Urinary bladder (tissue), 4 donors: Measurements from ENCODE around the gene STX12. TPM values are rescaled to one million over a fixed set of nuclear protein-coding genes. Genes with fewer than 3 reads are reported as not detected.
"Not testable (repeated sequence)": the region's sequence is repeated elsewhere in the genome, so short reads cannot be mapped to it uniquely, and the experiment has no call there.

ENCODE experiments used
- DNase-seq: peaks from one replicate; pipeline ENCODE4 v3.0.0-alpha.2; 2015; ENCODE audit errors: extremely low spot score
- H3K27ac ChIP-seq: one replicate; pipeline ENCODE4 v1.5.1; 2013; ENCODE audit warnings: low read depth, mild to moderate bottlenecking, moderate library complexity
- H3K36me3 ChIP-seq: one replicate; pipeline ENCODE4 v1.6.1; 2013; ENCODE audit warnings: mild to moderate bottlenecking, moderate library complexity; ENCODE audit not compliant: insufficient read depth
- H3K4me1 ChIP-seq: one replicate; pipeline ENCODE4 v1.6.1; 2013; ENCODE audit warnings: mild to moderate bottlenecking, moderate library complexity; ENCODE audit not compliant: insufficient read depth
- H3K4me3 ChIP-seq: one replicate; pipeline ENCODE4 v1.5.1; 2013; ENCODE audit warnings: low read depth, low read length
- WGBS: extraction: QIAGEN DNeasy Blood & Tissue Kit; methylation state at CpG from one replicate; pipeline ENCODE4 v1.1.7; 2013; 5-methylcytosine and 5-hydroxymethylcytosine counted together
- polyA plus RNA-seq: library from polyadenylated mRNA; stranded (reverse); fragments of 200-250 nt; gene quantifications from one replicate; pipeline ENCODE4 v1.2.3, GENCODE V29; 2013
- total RNA-seq: library from RNA; depleted of rRNA; stranded (reverse); fragments of >200 nt; gene quantifications from one replicate; pipeline ENCODE4 v1.2.3, GENCODE V29; 2014
- donor health status: healthy with polysubstance abuse.
- donor health status: healthy.

STX12 gene
- total and polyA plus RNA-seq, 2 donors = 38.4 to 81.6 TPM

DNA sequence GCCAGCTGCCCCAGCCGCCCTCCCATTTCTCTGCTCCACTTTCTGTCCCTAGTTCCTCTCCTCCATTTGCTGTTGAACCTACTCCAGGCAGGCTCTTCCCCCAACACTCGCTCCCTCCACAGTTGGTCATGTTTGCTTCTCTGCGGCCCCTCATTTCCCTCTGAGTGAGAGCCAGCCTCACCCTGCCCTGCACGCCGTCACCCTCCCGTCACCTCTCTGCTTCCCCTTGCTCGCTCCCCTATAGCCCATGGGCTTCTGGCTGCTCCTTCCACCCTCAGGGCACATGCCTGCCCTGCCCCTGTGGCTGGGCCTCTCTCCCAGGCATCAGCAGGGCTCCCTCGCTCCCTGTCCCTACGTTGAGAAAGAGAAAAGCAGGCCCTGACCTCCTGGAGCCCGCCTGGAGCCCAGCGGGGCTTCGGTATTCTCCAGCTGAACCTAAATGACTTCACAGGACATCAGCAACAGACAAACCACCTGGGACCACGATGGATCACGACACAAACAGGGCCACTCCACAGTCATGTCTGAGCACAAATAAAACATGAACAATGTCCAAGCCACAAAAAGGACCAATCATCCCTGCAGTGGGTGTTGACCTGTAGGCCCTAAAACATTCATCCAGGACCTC is 86.0 kb downstream of the STX12 start:
- no peak for DNase-seq
- no peaks in the 10 kb centered on the region for H3K36me3 ChIP-seq
- no peaks in the 10 kb centered on the region for H3K4me1 ChIP-seq
- H3K27ac ChIP-seq = no peak overlapping the region
- 83% methylated on average over 14 of the region's 14 CpGs for WGBS
- no peak overlapping the region for H3K4me3 ChIP-seq

- H3K4me1 ChIP-seq = no peaks in the 10 kb centered on the region
- H3K4me3 ChIP-seq = no peak overlapping the region
- 93% methylated on average over 10 of the region's 10 CpGs for WGBS
Measured at GRCh38 chr1:27861436-27861835, 88.4 kb downstream of the STX12 start.

DNA sequence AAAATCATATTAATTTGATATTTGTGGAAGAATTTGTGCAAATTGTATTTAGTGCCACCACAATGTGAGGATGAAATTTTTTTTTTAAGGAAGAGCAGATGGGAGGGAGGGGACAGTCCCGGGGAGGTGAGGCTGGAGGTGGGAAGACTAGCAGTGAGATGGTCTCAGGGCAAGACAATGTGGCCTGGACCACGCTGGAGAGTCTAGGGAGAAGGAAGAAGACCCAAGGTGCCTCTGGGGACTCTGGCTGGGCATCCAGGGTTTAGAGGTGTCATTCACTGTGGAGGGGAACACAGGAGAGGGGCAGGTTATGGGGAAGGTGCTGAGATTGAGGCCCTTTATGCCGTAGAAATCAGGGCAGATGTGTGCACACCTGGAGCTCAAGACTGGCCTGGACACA is 89.0 kb downstream of the STX12 start:
- no peak overlapping the region for H3K27ac ChIP-seq
- DNase-seq = no peak
- no peak overlapping the region for H3K4me3 ChIP-seq
- H3K36me3 ChIP-seq = no peaks in the 10 kb centered on the region
- no peaks in the 10 kb centered on the region for H3K4me1 ChIP-seq
- 81% methylated on average over 3 of the region's 3 CpGs for WGBS

More at GRCh38 chr1:27861436-27861835, 88.4 kb downstream of the STX12 start:
- DNase-seq = no peak
- Histone ChIP-seq H3K27ac (no peak overlapping the region), H3K36me3 (no peaks in the 10 kb centered on the region)

DNA sequence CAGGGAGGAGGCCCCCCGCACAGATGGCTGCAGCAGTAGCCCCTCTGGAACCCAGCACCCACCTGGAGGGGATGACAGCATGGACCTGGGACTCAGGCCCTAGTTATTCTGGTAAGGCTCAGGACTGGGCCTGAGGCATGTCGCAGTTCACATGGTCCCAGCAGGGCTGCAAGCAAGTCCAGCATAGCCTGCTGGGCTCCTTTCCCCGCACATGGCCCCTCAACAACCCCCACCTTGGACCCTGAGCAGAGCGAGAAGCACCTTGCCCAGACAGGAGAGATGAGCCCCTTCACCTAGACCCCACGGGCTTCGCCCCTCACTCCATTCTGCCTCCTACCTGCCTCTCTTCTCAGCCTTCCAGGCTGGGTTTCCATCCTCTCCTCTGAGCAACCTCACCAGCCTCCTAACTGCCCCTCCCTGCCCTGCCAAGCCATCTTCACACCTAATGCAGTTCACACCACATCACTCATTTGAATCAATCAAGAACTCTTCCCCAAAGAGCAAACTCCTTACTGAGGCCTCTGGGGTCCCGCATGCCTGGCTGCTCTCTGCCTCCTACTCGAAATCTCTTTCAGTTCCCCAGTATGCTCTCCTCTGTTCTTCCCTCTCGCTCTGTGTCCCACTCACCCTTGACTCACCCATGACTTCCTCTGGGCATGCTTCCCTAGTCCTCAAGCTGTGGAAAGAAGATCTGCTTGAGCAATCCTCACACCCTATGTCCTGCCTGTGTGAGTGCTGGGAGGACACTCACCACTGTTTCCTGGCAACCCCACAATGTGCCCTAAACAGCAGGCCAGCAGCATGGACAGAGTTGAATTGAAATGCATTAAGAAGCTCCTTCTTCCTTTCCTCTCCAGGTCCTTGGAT is 89.9 kb downstream of the STX12 start:
- Histone ChIP-seq H3K27ac (no peak overlapping the region), H3K4me1 (no peaks in the 10 kb centered on the region), H3K4me3 (no peak overlapping the region), H3K36me3 (no peaks in the 10 kb centered on the region)
- no peak for DNase-seq
- WGBS = 87% methylated on average over 9 of the region's 9 CpGs

DNA sequence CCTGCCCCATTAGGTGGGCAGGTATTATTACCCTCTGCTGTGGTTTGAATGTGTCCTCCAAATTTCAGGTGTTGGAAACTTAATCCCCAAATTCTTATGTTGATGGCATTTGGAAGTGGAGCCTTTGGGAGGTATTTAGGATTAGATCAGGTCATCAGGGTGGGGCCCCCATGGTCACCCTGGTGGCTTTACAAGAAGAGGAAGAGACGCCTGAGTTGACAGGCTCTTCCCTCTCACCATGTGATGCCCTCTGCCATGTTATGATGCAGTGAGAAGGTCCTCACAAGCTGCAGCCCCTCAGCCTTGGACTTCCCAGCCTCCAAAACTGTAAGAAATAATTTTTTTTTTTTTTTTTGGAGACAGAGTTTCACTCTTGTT is 90.5 kb downstream of the STX12 start:
- 79% methylated on average over 1 of the region's 1 CpG for WGBS
- Histone ChIP-seq H3K4me3 (no peak overlapping the region), H3K4me1 (no peaks in the 10 kb centered on the region), H3K36me3 (no peaks in the 10 kb centered on the region), H3K27ac (no peak overlapping the region)
- DNase-seq = no peak

DNA sequence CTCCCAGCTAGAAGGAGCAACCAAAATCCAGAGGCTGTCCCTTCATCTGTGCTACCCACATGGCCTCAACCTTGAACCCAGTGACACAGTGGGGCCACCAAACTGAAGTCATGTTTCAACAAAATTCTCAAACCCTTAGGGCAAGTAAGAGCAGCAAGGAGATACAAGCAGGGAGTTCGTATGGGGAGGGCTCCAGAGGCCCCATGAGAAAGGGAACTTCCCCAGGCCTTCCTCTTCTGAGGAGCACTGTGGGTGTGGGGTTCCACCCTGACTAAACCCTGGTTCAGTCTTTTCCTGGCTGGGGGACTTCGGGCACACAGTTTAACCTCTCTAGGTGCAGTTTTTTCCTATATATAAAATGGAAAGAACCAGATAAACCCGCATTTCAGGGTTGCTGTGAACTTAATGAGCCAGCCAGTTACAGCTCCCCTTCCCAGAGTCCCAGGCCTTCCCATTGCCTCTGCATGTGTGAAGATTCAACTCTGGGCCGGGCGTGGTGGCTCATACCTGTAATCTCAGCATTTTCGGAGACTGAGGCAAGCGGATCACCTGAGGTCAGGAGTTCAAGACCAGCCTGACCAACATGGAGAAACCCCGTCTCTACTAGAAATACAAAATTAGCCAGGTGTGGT is 91.4 kb downstream of the STX12 start:
- Histone ChIP-seq H3K4me1 (no peaks in the 10 kb centered on the region), H3K36me3 (no peaks in the 10 kb centered on the region), H3K4me3 (no peak overlapping the region), H3K27ac (no peak overlapping the region)
- no peak for DNase-seq
- 77% methylated on average over 8 of the region's 8 CpGs for WGBS

DNA sequence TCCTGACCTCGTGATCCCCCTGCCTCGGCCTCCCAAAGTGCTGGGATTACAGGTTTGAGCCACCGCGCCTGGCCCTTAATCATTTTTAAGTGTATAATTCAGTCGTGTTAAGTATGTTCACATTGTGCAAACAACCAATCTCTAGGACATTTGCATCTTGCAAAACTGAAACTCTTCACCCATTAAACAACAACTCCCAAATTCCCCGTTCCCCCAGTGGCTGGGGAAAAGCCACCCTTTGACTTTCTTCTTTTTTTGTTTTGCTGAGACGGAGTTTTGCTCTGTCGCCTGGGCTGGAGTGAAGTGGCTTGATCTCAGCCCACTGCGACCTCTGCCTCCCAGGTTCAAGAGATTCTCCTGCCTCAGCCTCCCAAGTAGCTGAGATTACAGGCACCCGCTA is 92.8 kb downstream of the STX12 start:
- DNase-seq = no peak
- Histone ChIP-seq H3K27ac (no peak overlapping the region), H3K4me1 (no peaks in the 10 kb centered on the region), H3K4me3 (no peak overlapping the region), H3K36me3 (no peaks in the 10 kb centered on the region)
- WGBS = 91% methylated on average over 10 of the region's 10 CpGs

DNA sequence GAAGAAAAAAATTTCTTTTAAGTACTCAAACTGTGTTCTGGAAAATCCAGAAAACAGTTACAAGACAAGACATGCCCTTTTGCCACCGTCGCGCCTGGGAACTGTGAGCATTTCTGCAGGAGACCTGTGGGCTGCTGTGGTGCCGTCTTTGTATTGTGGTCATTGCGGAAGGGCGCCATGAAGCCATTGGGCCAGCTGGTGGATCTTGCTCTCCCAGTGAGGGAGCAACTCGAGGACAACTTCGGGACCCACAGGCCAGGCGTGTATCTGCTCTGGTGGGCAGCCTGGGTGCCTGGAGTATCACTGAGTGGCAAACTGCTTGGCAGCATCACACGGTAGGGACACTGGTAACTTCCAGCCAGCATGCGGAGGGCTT is 95.5 kb downstream of the STX12 start:
- DNase-seq = no peak
- Histone ChIP-seq H3K27ac (no peak overlapping the region), H3K4me1 (no peaks in the 10 kb centered on the region), H3K36me3 (no peaks in the 10 kb centered on the region), H3K4me3 (no peak overlapping the region)
- WGBS = 81% methylated on average over 11 of the region's 11 CpGs

DNA sequence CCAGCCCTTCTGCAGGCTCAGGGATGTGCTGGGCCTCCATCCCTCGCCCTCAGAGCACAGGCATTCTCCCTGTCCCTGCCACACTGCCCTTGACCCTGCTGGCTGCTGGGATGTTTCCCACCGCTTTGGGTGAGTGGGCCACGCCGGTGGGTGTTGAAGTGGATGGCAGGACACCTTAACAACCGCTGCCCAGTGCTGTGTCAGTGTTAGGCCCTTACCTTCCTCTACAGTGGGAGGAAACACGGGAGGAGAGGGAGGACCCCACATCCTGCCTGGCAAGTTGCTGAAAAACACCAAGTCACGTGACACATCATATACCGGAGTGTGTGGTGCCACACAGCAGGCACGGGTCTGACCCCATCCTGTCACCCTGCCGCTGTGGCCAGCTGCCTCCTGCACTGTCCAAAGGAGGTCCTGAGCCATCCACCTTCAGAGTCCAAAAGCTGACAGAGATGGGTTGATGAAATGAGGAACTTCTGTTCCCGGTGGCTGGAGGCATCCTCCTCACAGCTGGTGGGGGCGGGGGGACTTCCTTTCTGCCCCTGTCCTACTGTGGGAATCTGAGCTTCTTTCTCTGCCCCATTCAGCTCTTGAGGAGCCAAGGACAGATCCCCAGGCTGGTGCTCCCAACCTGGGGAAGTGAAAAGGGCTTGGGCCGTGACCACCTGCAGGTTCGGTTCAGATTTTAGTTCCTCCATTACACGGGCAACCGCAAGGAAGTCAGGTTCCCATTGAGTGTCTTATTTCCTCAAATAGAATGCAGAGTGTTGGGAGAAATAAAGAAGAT is 96.1 kb downstream of the STX12 start:
- no peak for DNase-seq

DNA sequence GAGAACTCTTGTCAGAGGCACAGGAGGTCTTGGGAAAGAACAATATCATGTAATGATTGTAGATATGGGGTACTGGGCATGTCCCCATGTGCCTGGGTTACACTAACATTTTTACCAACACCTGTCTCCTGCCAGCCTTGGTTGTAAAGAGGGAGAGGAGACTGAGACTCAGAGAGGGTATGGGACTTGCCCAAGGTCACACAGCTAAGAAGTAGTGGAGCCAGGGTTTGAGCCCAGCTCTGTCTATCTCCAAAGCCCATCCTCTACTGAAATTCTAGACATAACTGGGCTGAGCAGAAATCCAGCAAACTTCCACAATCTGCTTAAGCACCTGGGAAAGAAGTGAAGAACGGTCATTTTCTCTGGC is 96.7 kb downstream of the STX12 start:
- Histone ChIP-seq H3K27ac (no peak overlapping the region), H3K4me1 (no peaks in the 10 kb centered on the region), H3K4me3 (no peak overlapping the region), H3K36me3 (no peaks in the 10 kb centered on the region)
- 67% methylated on average over 1 of the region's 1 CpG for WGBS
- no peak for DNase-seq

More for the DNA sequence above, 96.1 kb downstream of the STX12 start:
- H3K36me3 ChIP-seq = no peaks in the 10 kb centered on the region
- H3K27ac ChIP-seq = no peak overlapping the region
- H3K4me1 ChIP-seq = no peaks in the 10 kb centered on the region
- H3K4me3 ChIP-seq = no peak overlapping the region
- 61% methylated on average over 16 of the region's 16 CpGs for WGBS

DNA sequence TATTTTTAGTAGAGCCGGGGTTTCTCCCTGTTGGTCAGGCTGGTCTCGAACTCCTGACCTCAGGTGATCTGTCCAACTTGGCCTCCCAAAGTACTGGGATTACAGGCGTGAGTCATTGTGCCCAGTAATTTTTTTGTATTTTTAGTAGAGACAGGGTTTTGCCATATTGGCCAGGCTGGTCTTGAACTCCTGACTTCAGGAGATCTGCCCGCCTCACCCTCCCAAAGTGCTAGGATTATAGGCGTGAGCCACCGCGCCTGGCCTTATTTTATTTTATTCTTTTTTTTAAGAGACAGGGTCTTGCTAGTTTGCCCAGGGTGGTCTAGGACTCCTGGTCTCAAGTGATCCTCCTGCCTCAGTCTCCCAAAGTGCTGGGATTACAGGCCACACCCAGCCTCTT is 98.1 kb downstream of the STX12 start:
- H3K36me3 ChIP-seq, DNase-seq, H3K4me3 ChIP-seq, H3K4me1 ChIP-seq, H3K27ac ChIP-seq: not testable (repeated sequence)
- 93% methylated on average over 7 of the region's 7 CpGs for WGBS

GRCh38 chr1:27872059-27872801 is 99.2 kb downstream of the STX12 start, which contains the start of gene THEMIS2:
THEMIS2 (plus strand) TSS chr1:27872544; CDS start chr1:27872572, 28 bp downstream.
- no peak for DNase-seq
- WGBS = 9% methylated on average over 53 of the region's 53 CpGs
- no peaks in the 10 kb centered on the region for H3K4me1 ChIP-seq
- no peaks in the 10 kb centered on the region for H3K36me3 ChIP-seq
- H3K4me3 ChIP-seq = peak within 1 kb of the TSS; percentile 63
- peak within 1 kb of the TSS; percentile 42 for H3K27ac ChIP-seq
